Endodermal cell (in vitro differentiated cells): ENCODE data around the gene TMEM198. TPM values are rescaled to one million over a fixed set of nuclear protein-coding genes. Genes with fewer than 3 reads are reported as not detected.

Experiments
- DNase-seq: peaks from one replicate; pipeline ENCODE4 v3.0.0-alpha.2; 2017
- H3K27ac ChIP-seq: 2 replicates; pipeline ENCODE4 v1.5.1; 2013; ENCODE audit warnings: mild to moderate bottlenecking, low read depth, low read length, moderate library complexity
- H3K27me3 ChIP-seq: 2 replicates; pipeline ENCODE4 v1.6.1; 2013; ENCODE audit warnings: mild to moderate bottlenecking, low read length, moderate library complexity; ENCODE audit not compliant: insufficient read depth, control insufficient read depth, poor library complexity, severe bottlenecking
- H3K36me3 ChIP-seq: 2 replicates; pipeline ENCODE4 v1.7.0; 2013; ENCODE audit warnings: mild to moderate bottlenecking, low read length, moderate library complexity; ENCODE audit not compliant: control insufficient read depth, insufficient read depth
- H3K4me1 ChIP-seq: one replicate; pipeline ENCODE4 v1.7.0; 2013; ENCODE audit warnings: low read length; ENCODE audit not compliant: control insufficient read depth, insufficient read depth
- H3K4me3 ChIP-seq: 2 replicates; pipeline ENCODE4 v1.5.1; 2013; ENCODE audit warnings: mild to moderate bottlenecking, low read length, moderate library complexity
- H3K9ac ChIP-seq: 2 replicates; pipeline ENCODE4 v1.6.1; 2013; ENCODE audit warnings: mild to moderate bottlenecking, low read length, moderate library complexity; ENCODE audit not compliant: poor library complexity, severe bottlenecking; ENCODE audit errors: extremely low read depth
- H3K9me3 ChIP-seq: 2 replicates; pipeline ENCODE4 v1.6.1; 2013; ENCODE audit warnings: mild to moderate bottlenecking, low read length, moderate library complexity; ENCODE audit not compliant: control insufficient read depth
- H3K27ac Mint-ChIP-seq: 2 replicates; pipeline ENCODE4 v1.8.0; 2020; ENCODE audit warnings: mixed read lengths
- H3K27me3 Mint-ChIP-seq: 2 replicates; pipeline ENCODE4 v1.8.0; 2021; ENCODE audit warnings: mild to moderate bottlenecking, mixed read lengths; ENCODE audit not compliant: insufficient read depth
- H3K36me3 Mint-ChIP-seq: 2 replicates; pipeline ENCODE4 v1.8.0; 2020; ENCODE audit warnings: low read depth, mixed read lengths
- H3K4me1 Mint-ChIP-seq: 2 replicates; pipeline ENCODE4 v1.8.0; 2020; ENCODE audit warnings: mixed read lengths
- H3K4me3 Mint-ChIP-seq: 2 replicates; pipeline ENCODE4 v1.8.0; 2020; ENCODE audit warnings: mild to moderate bottlenecking, moderate library complexity, mixed read lengths
- H3K9me3 Mint-ChIP-seq: 2 replicates; pipeline ENCODE4 v1.8.0; 2020; ENCODE audit warnings: mild to moderate bottlenecking, mixed read lengths
- CTCF ChIP-seq: fragments of 200-600 bp; sonication (generic); conservative IDR thresholded peaks from 2 replicates; pipeline ENCODE4 v1.5.0; 2021; ENCODE audit warnings: antibody characterized with exemption, mild to moderate bottlenecking
- WGBS, 2 experiments: methylation state at CpG; one replicate each; pipeline versions ENCODE4 v1.1.5 to v1.1.7; 2013; ENCODE audit warnings: missing lambda C conversion rate in 2 of 2, mixed read lengths in 1 of 2; ENCODE audit not compliant: insufficient coverage in 1 of 2, insufficient read length in 1 of 2; 5-methylcytosine and 5-hydroxymethylcytosine counted together
- total RNA-seq, 2 donors: library from RNA; stranded (reverse); fragmentation: NEBNext Ultra II Directional in 1 of 2; extraction: Animal tissue kit (Norgen Biotek cat#: 25700) in 1 of 2; gene quantifications; 2 replicates in 1 of 2; 3 replicates in 1 of 2; pipeline ENCODE4 v1.2.1, GENCODE V29; 2021

TMEM198 gene
- total RNA-seq, 2 donors from 2014 or later: 2.6 to 3.9 TPM

GRCh38 chr2:219527076-219527394, 16.8 kb upstream of the TMEM198 start:
- Mint-ChIP-seq H3K9me3 (no peaks in the 10 kb centered on the region), H3K27me3 (peaks cover 57% of the 10 kb centered on the region), H3K27ac (peak overlapping the region; percentile 13), H3K4me3 (no peak overlapping the region), H3K4me1 (peaks cover 31% of the 10 kb centered on the region), H3K36me3 (no peaks in the 10 kb centered on the region)
- no peak overlapping the region for H3K9ac ChIP-seq
- no peak overlapping the region for H3K4me3 ChIP-seq
- peaks cover 41% of the 10 kb centered on the region for H3K27me3 ChIP-seq
- no peak overlapping the region for H3K27ac ChIP-seq
- H3K4me1 ChIP-seq: peaks cover 26% of the 10 kb centered on the region
- H3K36me3 ChIP-seq: no peaks in the 10 kb centered on the region
- no peak for DNase-seq
- no peaks in the 10 kb centered on the region for H3K9me3 ChIP-seq
- 70 to 85% methylated on average over 6 of the region's 6 CpGs for WGBS, 2 experiments
- TF ChIP-seq CTCF: no peak

GRCh38 chr2:219527472-219527871, 16.4 kb upstream of the TMEM198 start:
- peaks cover 29% of the 10 kb centered on the region for H3K4me1 Mint-ChIP-seq
- no peak overlapping the region for H3K4me3 ChIP-seq
- peak overlapping the region; percentile 13 for H3K27ac Mint-ChIP-seq
- WGBS, 2 experiments: 88 to 90% methylated on average over 4 to 5 of the region's 5 CpGs
- TF ChIP-seq CTCF: no peak
- no peak overlapping the region for H3K27ac ChIP-seq
- no peak overlapping the region for H3K4me3 Mint-ChIP-seq
- DNase-seq: no peak
- H3K9me3 Mint-ChIP-seq: no peaks in the 10 kb centered on the region
- peaks cover 59% of the 10 kb centered on the region for H3K27me3 Mint-ChIP-seq
- H3K4me1 ChIP-seq: peaks cover 26% of the 10 kb centered on the region
- H3K9ac ChIP-seq: no peak overlapping the region
- no peaks in the 10 kb centered on the region for H3K36me3 Mint-ChIP-seq
- no peaks in the 10 kb centered on the region for H3K36me3 ChIP-seq
- H3K9me3 ChIP-seq: no peaks in the 10 kb centered on the region
- H3K27me3 ChIP-seq: peaks cover 41% of the 10 kb centered on the region

- Histone ChIP-seq H3K36me3 (no peaks in the 10 kb centered on the region), H3K4me3 (peak overlapping the region; percentile 73), H3K9ac (no peak overlapping the region), H3K27me3 (peaks cover 41% of the 10 kb centered on the region), H3K27ac (no peak overlapping the region), H3K4me1 (peaks cover 25% of the 10 kb centered on the region), H3K9me3 (no peaks in the 10 kb centered on the region)
- peak; percentile 98 for TF ChIP-seq CTCF
- peaks cover 23% of the 10 kb centered on the region for H3K4me1 Mint-ChIP-seq
- H3K27ac Mint-ChIP-seq: no peak overlapping the region
- H3K9me3 Mint-ChIP-seq: no peaks in the 10 kb centered on the region
- H3K4me3 Mint-ChIP-seq: peak overlapping the region; percentile 24
- H3K36me3 Mint-ChIP-seq: no peaks in the 10 kb centered on the region
- WGBS, 2 experiments: 22 to 40% methylated on average over 9 to 21 of the region's 21 CpGs
- H3K27me3 Mint-ChIP-seq: peaks cover 68% of the 10 kb centered on the region
- DNase-seq: peak; percentile 95
Measured at GRCh38 chr2:219530048-219530963, 13.5 kb upstream of the TMEM198 start.
